Thoracic aorta (tissue), 2 donors: ENCODE data around the gene RIBC2. TPM values are rescaled to one million over a fixed set of nuclear protein-coding genes. Genes with fewer than 3 reads are reported as not detected.

Source experiments
- ATAC-seq: fragments of 150-250 bp; one replicate; pipeline ENCODE4 v1.8.0; 2017; ENCODE audit warnings: low read depth; ENCODE audit not compliant: insufficient number of reproducible peaks, low FRiP score
- DNase-seq: peaks from one replicate; pipeline ENCODE4 v3.0.0-alpha.2; 2020; ENCODE audit warnings: low spot score
- H3K27ac ChIP-seq, 2 donors: fragments of 200-600 bp; sonication (generic); 1 replicate in 1 of 2; 2 replicates in 1 of 2; pipeline ENCODE4 v1.5.1; 2016; ENCODE audit warnings: mild to moderate bottlenecking in 2 of 2, moderate library complexity in 2 of 2
- H3K27me3 ChIP-seq: fragments of 200-600 bp; sonication (generic); replicated peaks from 2 replicates; pipeline ENCODE4 v1.6.0; 2016; ENCODE audit warnings: mild to moderate bottlenecking; ENCODE audit not compliant: insufficient read depth
- H3K36me3 ChIP-seq: fragments of 200-600 bp; sonication (generic); one replicate; pipeline ENCODE4 v1.5.1; 2016
- H3K4me1 ChIP-seq, 2 donors: fragments of 200-600 bp; sonication (generic); 1 replicate in 1 of 2; 2 replicates in 1 of 2; pipeline versions ENCODE4 v1.5.1 to v1.6.0; 2016; ENCODE audit warnings: low read depth in 2 of 2, mild to moderate bottlenecking in 1 of 2; ENCODE audit not compliant: control insufficient read depth in 1 of 2
- H3K4me3 ChIP-seq: fragments of 200-600 bp; sonication (generic); 2 replicates; pipeline ENCODE4 v1.5.1; 2016; ENCODE audit warnings: mild to moderate bottlenecking
- H3K9me3 ChIP-seq: fragments of 200-600 bp; sonication (generic); 2 replicates; pipeline ENCODE4 v1.5.1; 2016
- total RNA-seq, 2 donors: library from RNA; depleted of rRNA; stranded (reverse); fragments of >200 nt; gene quantifications; one replicate each; pipeline versions ENCODE4 v1.1.0 to v1.2.3, GENCODE V29; 2016
- TF ChIP-seq, protein P1 (sequence below): fragments of 200-600 bp; sonication (generic); IDR thresholded peaks from one replicate; pipeline ENCODE4 v1.5.1; 2019; ENCODE audit warnings: antibody characterized with exemption

Gene RIBC2
- total RNA-seq, 2 donors from 2014 or later: 5.1 TPM; not detected in 1

DNA sequence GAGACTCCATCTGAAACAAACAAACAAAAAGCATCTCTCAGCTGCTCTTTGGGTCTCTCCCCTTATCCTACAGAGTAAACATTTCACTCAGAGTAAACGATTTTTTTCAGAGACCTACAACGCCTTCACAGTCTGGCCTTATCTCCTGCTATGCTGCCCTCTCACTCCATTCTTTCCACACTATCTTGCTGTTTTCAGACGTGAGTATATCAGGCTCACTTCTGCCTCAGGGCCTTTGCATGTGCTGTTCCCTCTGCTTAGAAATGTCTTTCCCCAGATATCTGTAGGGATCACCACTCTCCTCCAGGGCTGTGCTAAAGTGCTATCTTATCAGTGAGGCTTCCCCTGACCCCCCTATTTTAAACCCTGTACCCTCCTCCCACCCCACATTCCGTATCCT lies 6.5 kb downstream of the RIBC2 start:
- TF ChIP-seq, protein P1, sequence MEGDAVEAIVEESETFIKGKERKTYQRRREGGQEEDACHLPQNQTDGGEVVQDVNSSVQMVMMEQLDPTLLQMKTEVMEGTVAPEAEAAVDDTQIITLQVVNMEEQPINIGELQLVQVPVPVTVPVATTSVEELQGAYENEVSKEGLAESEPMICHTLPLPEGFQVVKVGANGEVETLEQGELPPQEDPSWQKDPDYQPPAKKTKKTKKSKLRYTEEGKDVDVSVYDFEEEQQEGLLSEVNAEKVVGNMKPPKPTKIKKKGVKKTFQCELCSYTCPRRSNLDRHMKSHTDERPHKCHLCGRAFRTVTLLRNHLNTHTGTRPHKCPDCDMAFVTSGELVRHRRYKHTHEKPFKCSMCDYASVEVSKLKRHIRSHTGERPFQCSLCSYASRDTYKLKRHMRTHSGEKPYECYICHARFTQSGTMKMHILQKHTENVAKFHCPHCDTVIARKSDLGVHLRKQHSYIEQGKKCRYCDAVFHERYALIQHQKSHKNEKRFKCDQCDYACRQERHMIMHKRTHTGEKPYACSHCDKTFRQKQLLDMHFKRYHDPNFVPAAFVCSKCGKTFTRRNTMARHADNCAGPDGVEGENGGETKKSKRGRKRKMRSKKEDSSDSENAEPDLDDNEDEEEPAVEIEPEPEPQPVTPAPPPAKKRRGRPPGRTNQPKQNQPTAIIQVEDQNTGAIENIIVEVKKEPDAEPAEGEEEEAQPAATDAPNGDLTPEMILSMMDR: no peak
- ATAC-seq (no peak), DNase-seq (no peak)
- H3K27ac ChIP-seq: no peak overlapping the region
- H3K4me1 ChIP-seq: no peaks in the 10 kb centered on the region
- no peak overlapping the region for H3K4me3 ChIP-seq
- H3K36me3 ChIP-seq: no peaks in the 10 kb centered on the region
- H3K9me3 ChIP-seq: no peaks in the 10 kb centered on the region
- H3K27me3 ChIP-seq: no peaks in the 10 kb centered on the region

DNA sequence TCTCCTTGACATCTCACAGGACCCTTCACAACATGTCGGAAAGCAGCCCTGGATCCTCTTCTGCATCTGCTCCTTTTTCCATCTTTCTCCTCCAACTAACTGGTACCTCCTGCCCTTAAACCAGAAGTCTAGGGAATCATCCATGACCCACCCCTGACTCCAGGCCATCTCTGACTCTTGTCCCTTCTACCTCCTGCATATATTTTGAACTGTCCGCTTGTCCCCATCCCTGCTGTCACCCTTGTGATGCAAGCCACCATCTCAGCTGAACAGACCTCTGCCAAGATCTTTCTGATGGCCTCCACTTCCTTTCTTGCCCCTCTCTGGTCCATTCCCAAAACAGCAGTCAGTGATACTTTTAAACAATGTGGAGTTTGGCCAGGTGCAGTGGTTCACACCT lies 7.0 kb downstream of the RIBC2 start:
- no peak for ATAC-seq
- Histone ChIP-seq H3K36me3 (no peaks in the 10 kb centered on the region), H3K4me3 (no peak overlapping the region), H3K9me3 (no peaks in the 10 kb centered on the region), H3K4me1 (no peaks in the 10 kb centered on the region), H3K27me3 (no peaks in the 10 kb centered on the region), H3K27ac (no peak overlapping the region)
- DNase-seq: no peak
- TF ChIP-seq, protein P1: no peak

DNA sequence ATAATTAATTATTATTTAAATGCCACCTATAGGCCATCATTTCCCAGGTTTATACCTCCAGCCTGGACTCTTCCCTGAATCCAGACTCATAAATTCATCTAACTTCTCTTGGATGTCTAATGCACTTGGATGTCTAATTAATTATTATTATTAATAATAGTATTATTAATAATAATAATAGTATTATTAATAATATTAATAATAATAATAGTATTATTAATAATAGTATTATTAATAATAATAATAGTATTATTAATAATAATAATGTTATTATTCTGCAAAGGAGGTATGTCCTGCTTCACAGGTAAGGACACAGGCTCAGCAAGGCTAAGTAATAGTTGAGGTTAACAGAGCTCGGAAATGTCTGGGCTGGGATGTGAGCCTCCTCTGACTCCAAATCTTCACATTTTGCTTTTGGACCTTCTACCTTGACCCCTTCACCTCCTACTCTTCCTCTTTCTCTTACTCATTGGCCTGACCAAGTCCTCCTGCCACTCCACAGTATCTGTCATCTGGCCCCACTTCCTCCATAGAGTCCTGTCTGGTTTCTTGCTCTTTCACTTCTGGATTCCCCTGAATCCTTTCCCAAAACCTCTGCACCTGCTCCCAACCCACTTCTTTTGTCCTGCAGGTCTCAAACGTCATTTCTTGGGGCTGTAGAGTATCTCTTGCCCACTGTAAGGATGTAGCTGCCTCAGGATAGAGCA lies 8.0 kb downstream of the RIBC2 start:
- no peak overlapping the region for H3K27ac ChIP-seq
- no peaks in the 10 kb centered on the region for H3K36me3 ChIP-seq
- no peaks in the 10 kb centered on the region for H3K27me3 ChIP-seq
- TF ChIP-seq, protein P1: no peak
- no peak for ATAC-seq
- no peak overlapping the region for H3K4me3 ChIP-seq
- H3K9me3 ChIP-seq: no peaks in the 10 kb centered on the region
- H3K4me1 ChIP-seq: no peaks in the 10 kb centered on the region
- DNase-seq: no peak

DNA sequence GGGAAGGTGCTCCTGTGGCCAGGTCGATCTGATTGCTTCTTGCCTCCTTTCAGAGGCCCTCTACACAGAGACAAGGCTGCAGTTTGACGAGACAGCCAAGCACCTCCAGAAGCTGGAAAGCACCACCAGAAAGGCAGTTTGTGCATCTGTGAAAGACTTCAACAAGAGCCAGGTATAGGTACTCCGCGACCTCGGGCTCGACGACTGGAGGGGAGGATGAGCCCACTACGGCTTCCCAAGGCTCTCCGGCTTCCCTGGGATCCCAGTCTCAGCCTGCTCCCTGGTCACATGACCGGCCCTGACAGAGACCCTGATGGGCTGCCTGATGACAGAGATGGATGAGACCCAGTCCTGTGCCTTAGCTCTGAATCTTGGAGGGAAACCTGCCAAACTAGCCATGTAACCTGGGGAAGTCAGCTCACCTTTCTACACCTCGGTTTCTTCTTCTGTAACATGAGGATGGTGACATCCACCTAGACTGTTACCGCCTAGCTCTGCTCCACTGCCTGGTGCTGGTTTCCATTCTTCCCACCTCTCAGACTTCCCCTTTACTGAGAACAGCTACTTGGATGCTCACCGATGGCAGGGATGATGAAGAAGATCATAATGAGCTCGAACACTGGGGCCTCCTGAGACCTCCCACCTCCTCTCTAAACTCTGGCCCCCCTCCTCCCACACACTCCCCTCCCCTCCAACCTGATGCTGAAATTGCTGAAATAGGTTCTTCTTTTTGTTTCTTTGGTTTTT lies 8.9 kb downstream of the RIBC2 start:
- no peak for ATAC-seq
- H3K4me3 ChIP-seq: no peak overlapping the region

DNA sequence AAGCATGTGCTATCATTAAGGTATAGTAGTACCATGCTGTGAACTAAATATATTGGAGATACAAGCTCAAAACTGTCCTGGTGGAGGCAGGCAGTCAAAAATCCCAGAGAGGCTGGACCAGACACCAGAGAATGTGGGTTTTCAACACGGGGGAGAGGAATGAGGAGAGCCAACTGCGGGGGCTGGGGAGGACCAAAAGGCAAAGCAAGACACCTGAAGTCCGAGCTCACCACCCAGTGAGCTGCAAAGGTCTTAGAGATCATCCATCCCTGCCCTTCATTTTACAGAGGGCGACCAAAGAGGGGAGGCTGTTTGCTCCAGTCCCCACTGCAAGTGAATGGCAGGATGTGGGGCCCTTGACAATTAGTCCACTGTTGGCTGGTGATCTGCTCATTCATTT lies 10.0 kb downstream of the RIBC2 start:
- no peaks in the 10 kb centered on the region for H3K36me3 ChIP-seq
- H3K27ac ChIP-seq: no peak overlapping the region
- DNase-seq (no peak), ATAC-seq (no peak)
- no peaks in the 10 kb centered on the region for H3K9me3 ChIP-seq
- no peak overlapping the region for H3K4me3 ChIP-seq
- no peaks in the 10 kb centered on the region for H3K27me3 ChIP-seq
- TF ChIP-seq, protein P1: no peak
- no peaks in the 10 kb centered on the region for H3K4me1 ChIP-seq

More for the DNA sequence above, 8.9 kb downstream of the RIBC2 start:
- Histone ChIP-seq H3K36me3 (no peaks in the 10 kb centered on the region), H3K4me1 (no peaks in the 10 kb centered on the region), H3K27me3 (no peaks in the 10 kb centered on the region), H3K9me3 (no peaks in the 10 kb centered on the region), H3K27ac (no peak overlapping the region)
- DNase-seq: no peak
- TF ChIP-seq, protein P1: no peak
